ENCODE measurements around the gene BICC1.

Gene BICC1

DNA sequence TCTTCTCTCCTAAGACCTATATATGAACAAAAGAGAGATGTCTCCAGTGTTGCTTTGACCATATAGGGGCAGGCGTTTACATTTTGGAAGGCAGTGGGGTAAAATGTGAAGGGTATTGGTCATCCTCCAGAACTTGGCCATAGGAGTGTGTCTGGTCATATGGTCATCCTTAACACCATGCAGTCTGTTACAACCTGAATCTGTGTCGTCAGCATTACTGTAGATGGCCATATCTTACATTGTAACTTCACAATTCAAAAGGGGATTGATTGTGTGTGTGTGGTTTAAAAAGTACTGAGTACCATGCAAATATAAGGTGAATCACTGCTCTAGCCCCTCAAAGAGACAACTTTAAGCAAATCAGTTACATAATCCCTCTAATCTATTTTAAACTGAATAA is 311.7 kb downstream of the BICC1 start:
- no peaks in the 10 kb centered on the region for H3K27me3 ChIP-seq
- no peak for TF ChIP-seq CTCF (IDR thresholded peaks at IDR 0.05)
- no peaks in the 10 kb centered on the region for H3K4me1 ChIP-seq (ENCODE audit: control insufficient read depth in 1 of 2, insufficient read depth in 1 of 2, low read depth in 1 of 2, low read length in 1 of 2)

DNA sequence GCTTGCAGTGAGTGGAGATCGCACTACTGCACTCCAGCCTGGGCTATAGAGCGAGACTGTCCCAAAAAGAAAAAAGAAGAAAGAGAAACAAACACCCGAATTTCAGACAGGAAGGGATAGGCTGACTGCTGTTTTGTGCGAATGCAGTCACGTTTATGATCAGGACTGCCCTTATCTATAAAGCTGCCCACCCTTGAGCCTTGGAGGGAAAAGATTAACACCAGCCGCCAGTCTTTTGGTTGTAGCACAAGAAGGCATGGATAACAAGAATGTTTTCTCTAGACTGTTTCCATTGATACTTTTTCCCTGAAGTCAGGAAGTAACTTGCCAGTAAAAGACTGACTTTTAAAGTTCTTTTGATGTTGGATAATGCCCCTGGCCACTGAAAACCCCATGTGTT is 314.0 kb downstream of the BICC1 start:
- H3K27me3 ChIP-seq: no peaks in the 10 kb centered on the region
- no peak overlapping the region for H3K27ac ChIP-seq
- H3K9me3 ChIP-seq: no peaks in the 10 kb centered on the region
- H3K36me3 ChIP-seq: no peaks in the 10 kb centered on the region
- no peak overlapping the region for H3K4me3 ChIP-seq (ENCODE audit: low read depth in 1 of 2, low read length in 1 of 2)
- TF ChIP-seq CTCF (IDR thresholded peaks at IDR 0.05): no peak
- no peaks in the 10 kb centered on the region for H3K4me1 ChIP-seq (ENCODE audit: control insufficient read depth in 1 of 2, insufficient read depth in 1 of 2, low read depth in 1 of 2, low read length in 1 of 2)

More for the DNA sequence above, 311.7 kb downstream of the BICC1 start:
- no peaks in the 10 kb centered on the region for H3K36me3 ChIP-seq
- H3K4me3 ChIP-seq (ENCODE audit: low read depth in 1 of 2, low read length in 1 of 2): no peak overlapping the region
- no peak overlapping the region for H3K27ac ChIP-seq
- H3K9me3 ChIP-seq: no peaks in the 10 kb centered on the region

GRCh38 chr10:58827381-58827780 is 314.7 kb downstream of the BICC1 start:
- Histone ChIP-seq H3K27me3 (no peaks in the 10 kb centered on the region), H3K4me3 (ENCODE audit: low read depth in 1 of 2, low read length in 1 of 2) (no peak overlapping the region), H3K36me3 (no peaks in the 10 kb centered on the region), H3K4me1 (ENCODE audit: control insufficient read depth in 1 of 2, insufficient read depth in 1 of 2, low read depth in 1 of 2, low read length in 1 of 2) (no peaks in the 10 kb centered on the region), H3K9me3 (no peaks in the 10 kb centered on the region), H3K27ac (no peak overlapping the region)
- no peak for TF ChIP-seq CTCF (IDR thresholded peaks at IDR 0.05)

- no peak overlapping the region for H3K4me3 ChIP-seq (ENCODE audit: low read depth in 1 of 2, low read length in 1 of 2)
- no peak for TF ChIP-seq CTCF (IDR thresholded peaks at IDR 0.05)
- no peaks in the 10 kb centered on the region for H3K36me3 ChIP-seq
- H3K9me3 ChIP-seq: no peaks in the 10 kb centered on the region
- H3K27me3 ChIP-seq: no peaks in the 10 kb centered on the region
- no peak overlapping the region for H3K27ac ChIP-seq
- no peaks in the 10 kb centered on the region for H3K4me1 ChIP-seq (ENCODE audit: control insufficient read depth in 1 of 2, insufficient read depth in 1 of 2, low read depth in 1 of 2, low read length in 1 of 2)
These were observed 317.2 kb downstream of the BICC1 start for GRCh38 chr10:58829839-58830238.

DNA sequence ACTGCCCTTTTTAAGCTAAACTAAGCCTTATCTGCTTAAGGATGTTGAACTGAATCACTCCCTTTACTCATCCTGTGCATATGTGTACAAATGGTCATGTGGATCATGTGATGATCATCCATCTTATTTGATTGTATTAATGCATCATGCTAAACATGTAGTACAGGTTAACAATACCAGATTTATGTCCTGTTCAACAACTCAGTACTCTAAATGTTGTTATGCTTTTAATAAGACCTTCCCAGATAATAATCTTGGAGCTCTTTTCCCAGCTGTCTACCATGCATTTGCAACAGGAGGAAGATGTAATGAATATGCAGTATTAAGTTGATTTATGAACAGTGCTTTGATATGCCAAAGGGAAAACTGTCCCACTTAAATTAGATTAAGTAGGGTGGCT is 318.0 kb downstream of the BICC1 start:
- TF ChIP-seq CTCF (IDR thresholded peaks at IDR 0.05): no peak
- H3K36me3 ChIP-seq: no peaks in the 10 kb centered on the region
- no peaks in the 10 kb centered on the region for H3K4me1 ChIP-seq (ENCODE audit: control insufficient read depth in 1 of 2, insufficient read depth in 1 of 2, low read depth in 1 of 2, low read length in 1 of 2)
- H3K27me3 ChIP-seq: no peaks in the 10 kb centered on the region
- no peak overlapping the region for H3K27ac ChIP-seq
- no peaks in the 10 kb centered on the region for H3K9me3 ChIP-seq
- no peak overlapping the region for H3K4me3 ChIP-seq (ENCODE audit: low read depth in 1 of 2, low read length in 1 of 2)

Data from neutrophil (primary cell).